CD4-positive, CD25-positive, alpha-beta regulatory T cell (primary cell): ENCODE measurements around the gene BLNK. TPM values are rescaled to one million over a fixed set of nuclear protein-coding genes. Genes with fewer than 3 reads are reported as not detected.

ENCODE experiments used
- ATAC-seq, 2 donors: fragments of 150-1000 bp; cut with Tn5 transposase; one replicate each; pipeline ENCODE4 v1.10.0; 2021; ENCODE audit warnings: low read depth in 2 of 2, moderate number of reproducible peaks in 2 of 2, moderate library complexity in 1 of 2
- DNase-seq, 3 donors: peaks; one replicate each; pipeline versions ENCODE4 v3.0.0 to v3.0.0-alpha.2; 2012 to 2022; ENCODE audit warnings: mixed read lengths in 1 of 3
- H3K27ac ChIP-seq: one replicate; pipeline ENCODE4 v1.7.0; 2013; ENCODE audit warnings: mild to moderate bottlenecking, low read length; ENCODE audit not compliant: insufficient read depth, poor library complexity, severe bottlenecking
- H3K27me3 ChIP-seq: one replicate; pipeline ENCODE4 v1.7.0; 2013; ENCODE audit warnings: low read length; ENCODE audit not compliant: control insufficient read depth, insufficient read depth
- H3K36me3 ChIP-seq: one replicate; pipeline ENCODE4 v1.7.0; 2013; ENCODE audit warnings: mild to moderate bottlenecking, low read length, moderate library complexity; ENCODE audit not compliant: control insufficient read depth, insufficient read depth
- H3K4me1 ChIP-seq: 2 replicates; pipeline ENCODE4 v1.7.0; 2013; ENCODE audit warnings: mild to moderate bottlenecking, low read length; ENCODE audit not compliant: insufficient read depth, control insufficient read depth, poor library complexity, severe bottlenecking
- H3K4me3 ChIP-seq: one replicate; pipeline ENCODE4 v1.7.0; 2013; ENCODE audit warnings: low read depth, mild to moderate bottlenecking, low read length, moderate library complexity
- H3K9me3 ChIP-seq, 2 experiments: 1 replicate in 1 of 2; 2 replicates in 1 of 2; pipeline ENCODE4 v1.7.0; 2013; ENCODE audit warnings: low read length in 2 of 2, mild to moderate bottlenecking in 1 of 2, moderate library complexity in 1 of 2; ENCODE audit not compliant: control insufficient read depth in 2 of 2
- H3K27ac Mint-ChIP-seq, 3 donors: one replicate each; pipeline ENCODE4 v1.8.0; 2020 to 2022; ENCODE audit warnings: mild to moderate bottlenecking in 3 of 3, mixed read lengths in 3 of 3, moderate library complexity in 2 of 3
- H3K27me3 Mint-ChIP-seq: one replicate; pipeline ENCODE4 v1.8.0; 2022; ENCODE audit warnings: mild to moderate bottlenecking, mixed read lengths
- H3K36me3 Mint-ChIP-seq: one replicate; pipeline ENCODE4 v1.8.0; 2020; ENCODE audit warnings: mixed read lengths
- H3K4me1 Mint-ChIP-seq, 4 donors: one replicate each; pipeline ENCODE4 v1.8.0; 2020 to 2022; ENCODE audit warnings: mixed read lengths in 4 of 4, mild to moderate bottlenecking in 1 of 4
- H3K4me3 Mint-ChIP-seq, 4 donors: one replicate each; pipeline ENCODE4 v1.8.0; 2020 to 2022; ENCODE audit warnings: mild to moderate bottlenecking in 4 of 4, mixed read lengths in 4 of 4, moderate library complexity in 3 of 4
- H3K9me3 Mint-ChIP-seq, 7 donors: one replicate each; pipeline ENCODE4 v1.8.0; 2020 to 2022; ENCODE audit warnings: mixed read lengths in 7 of 7, mild to moderate bottlenecking in 3 of 7, moderate library complexity in 2 of 7
- polyA plus RNA-seq, 4 donors: library from polyadenylated mRNA; unstranded; fragments of 300-500 nt; fragmentation: Illumina TruSeq; gene quantifications; one replicate each; pipeline ENCODE4 v1.2.3, GENCODE V29; 2021
- total RNA-seq: library from RNA; stranded (reverse); gene quantifications from one replicate; pipeline ENCODE4 v1.2.3, GENCODE V29; 2022

Gene BLNK
- total and polyA plus RNA-seq, 5 donors from 2014 or later, result 0.15 to 0.35 TPM; not detected in 3

GRCh38 chr10:96242822-96243221 is 28.5 kb downstream of the BLNK start:
- no peak for DNase-seq
- no peak overlapping the region for H3K27ac ChIP-seq

GRCh38 chr10:96238646-96239623 is 32.4 kb downstream of the BLNK start:
- DNase-seq (no peak), ATAC-seq (no peak)
- Mint-ChIP-seq H3K4me3 (peak overlapping the region in 1 of 4 donors; percentile 15), H3K4me1 (no peaks in the 10 kb centered on the region), H3K9me3 (no peaks in the 10 kb centered on the region), H3K27ac (no peak overlapping the region), H3K27me3 (peaks cover 29% of the 10 kb centered on the region), H3K36me3 (peaks cover 3% of the 10 kb centered on the region)
- no peak overlapping the region for H3K4me3 ChIP-seq
- H3K9me3 ChIP-seq, result no peaks in the 10 kb centered on the region
- H3K36me3 ChIP-seq, result no peaks in the 10 kb centered on the region
- H3K27ac ChIP-seq, result no peak overlapping the region
- peaks cover under 1% of the 10 kb centered on the region for H3K27me3 ChIP-seq
- no peaks in the 10 kb centered on the region for H3K4me1 ChIP-seq

More at GRCh38 chr10:96242822-96243221, 28.5 kb downstream of the BLNK start:
- H3K9me3 Mint-ChIP-seq, result no peaks in the 10 kb centered on the region
- H3K27me3 Mint-ChIP-seq, result peaks cover 27% of the 10 kb centered on the region
- H3K4me3 ChIP-seq, result no peak overlapping the region
- peaks cover 5% of the 10 kb centered on the region for H3K27me3 ChIP-seq
- ATAC-seq, result no peak
- no peak overlapping the region for H3K4me3 Mint-ChIP-seq
- H3K36me3 ChIP-seq, result no peaks in the 10 kb centered on the region
- no peaks in the 10 kb centered on the region for H3K9me3 ChIP-seq
- no peaks in the 10 kb centered on the region for H3K36me3 Mint-ChIP-seq
- no peaks in the 10 kb centered on the region for H3K4me1 Mint-ChIP-seq
- no peak overlapping the region for H3K27ac Mint-ChIP-seq
- H3K4me1 ChIP-seq, result no peaks in the 10 kb centered on the region

- Mint-ChIP-seq H3K4me1 (no peaks in the 10 kb centered on the region), H3K9me3 (no peaks in the 10 kb centered on the region), H3K4me3 (no peak overlapping the region), H3K27ac (no peak overlapping the region), H3K36me3 (peaks cover 3% of the 10 kb centered on the region), H3K27me3 (peaks cover 23% of the 10 kb centered on the region)
- H3K36me3 ChIP-seq, result no peaks in the 10 kb centered on the region
- no peak overlapping the region for H3K4me3 ChIP-seq
- ATAC-seq (no peak), DNase-seq (no peak)
- H3K27me3 ChIP-seq, result no peaks in the 10 kb centered on the region
- no peaks in the 10 kb centered on the region for H3K4me1 ChIP-seq
- H3K9me3 ChIP-seq, result no peaks in the 10 kb centered on the region
- H3K27ac ChIP-seq, result no peak overlapping the region
Observed at GRCh38 chr10:96236876-96237275, 34.5 kb downstream of the BLNK start.

GRCh38 chr10:96236090-96236478 is 35.3 kb downstream of the BLNK start:
- peaks cover 3% of the 10 kb centered on the region for H3K36me3 Mint-ChIP-seq
- DNase-seq, result no peak
- Histone ChIP-seq H3K36me3 (no peaks in the 10 kb centered on the region), H3K27me3 (no peaks in the 10 kb centered on the region), H3K4me3 (no peak overlapping the region), H3K9me3 (no peaks in the 10 kb centered on the region), H3K4me1 (no peaks in the 10 kb centered on the region), H3K27ac (no peak overlapping the region)
- no peak overlapping the region for H3K27ac Mint-ChIP-seq
- no peaks in the 10 kb centered on the region for H3K4me1 Mint-ChIP-seq
- no peaks in the 10 kb centered on the region for H3K9me3 Mint-ChIP-seq
- H3K4me3 Mint-ChIP-seq, result no peak overlapping the region
- peaks cover 23% of the 10 kb centered on the region for H3K27me3 Mint-ChIP-seq
- no peak for ATAC-seq

- H3K27ac ChIP-seq, result no peak overlapping the region
- H3K27me3 ChIP-seq, result no peaks in the 10 kb centered on the region
- peaks cover 23% of the 10 kb centered on the region for H3K27me3 Mint-ChIP-seq
Observed at GRCh38 chr10:96235326-96236089, 35.9 kb downstream of the BLNK start.

GRCh38 chr10:96233959-96234358 is 37.4 kb downstream of the BLNK start:
- no peaks in the 10 kb centered on the region for H3K36me3 ChIP-seq
- no peaks in the 10 kb centered on the region for H3K9me3 ChIP-seq
- Mint-ChIP-seq H3K27ac (no peak overlapping the region), H3K36me3 (peaks cover 3% of the 10 kb centered on the region), H3K4me1 (peaks cover 0 to 3% (median 0%) of the 10 kb centered on the region in 4 donors), H3K4me3 (no peak overlapping the region), H3K27me3 (peaks cover 19% of the 10 kb centered on the region), H3K9me3 (no peaks in the 10 kb centered on the region)
- no peak overlapping the region for H3K4me3 ChIP-seq
- no peak for ATAC-seq
- H3K4me1 ChIP-seq, result no peaks in the 10 kb centered on the region
- no peaks in the 10 kb centered on the region for H3K27me3 ChIP-seq
- no peak for DNase-seq
- H3K27ac ChIP-seq, result no peak overlapping the region

More at GRCh38 chr10:96235326-96236089, 35.9 kb downstream of the BLNK start:
- Histone ChIP-seq H3K4me1 (no peaks in the 10 kb centered on the region), H3K9me3 (no peaks in the 10 kb centered on the region), H3K4me3 (no peak overlapping the region), H3K36me3 (no peaks in the 10 kb centered on the region)
- no peak for ATAC-seq
- Mint-ChIP-seq H3K27ac (no peak overlapping the region), H3K4me3 (no peak overlapping the region), H3K9me3 (no peaks in the 10 kb centered on the region), H3K36me3 (peaks cover 3% of the 10 kb centered on the region), H3K4me1 (no peaks in the 10 kb centered on the region)
- DNase-seq, result no peak

GRCh38 chr10:96230527-96230926 is 40.8 kb downstream of the BLNK start:
- Mint-ChIP-seq H3K4me1 (peaks cover 0 to 3% (median 0%) of the 10 kb centered on the region in 4 donors), H3K27me3 (peaks cover 18% of the 10 kb centered on the region), H3K9me3 (no peaks in the 10 kb centered on the region), H3K4me3 (no peak overlapping the region), H3K36me3 (peaks cover 1% of the 10 kb centered on the region), H3K27ac (peak overlapping the region in 2 of 3 donors; percentile 18 to 58)
- ATAC-seq, result no peak
- no peak for DNase-seq
- H3K36me3 ChIP-seq, result no peaks in the 10 kb centered on the region
- H3K4me1 ChIP-seq, result no peaks in the 10 kb centered on the region
- H3K4me3 ChIP-seq, result no peak overlapping the region
- no peaks in the 10 kb centered on the region for H3K9me3 ChIP-seq
- H3K27me3 ChIP-seq, result no peaks in the 10 kb centered on the region
- H3K27ac ChIP-seq, result no peak overlapping the region
